Motor neuron (in vitro differentiated cells): ENCODE measurements around the gene CHST8. TPM values are rescaled to one million over a fixed set of nuclear protein-coding genes. Genes with fewer than 3 reads are reported as not detected.

Experiments used
- ATAC-seq, 8 experiments: fragments of 200-7000 bp; cut with Tn5 transposase; replicated peaks in 6 of 8; 2 replicates each; pipeline ENCODE4 v1.8.0; 2021; ENCODE audit warnings: mild to moderate bottlenecking in 8 of 8, moderate library complexity in 8 of 8
- H3K27ac ChIP-seq, 2 donors: fragments of 250-450 bp; sonication (Bioruptor Pico); 2 replicates each; pipeline ENCODE4 v1.9.0; 2021; ENCODE audit warnings: antibody characterized with exemption in 2 of 2, mild to moderate bottlenecking in 2 of 2, moderate library complexity in 1 of 2
- H3K4me1 ChIP-seq, 2 donors: fragments of 250-450 bp; sonication (Bioruptor Pico); replicated peaks in 1 of 2; 2 replicates each; pipeline ENCODE4 v1.6.1; 2021; ENCODE audit warnings: antibody characterized with exemption in 2 of 2, mild to moderate bottlenecking in 2 of 2, moderate library complexity in 1 of 2
- H3K4me3 ChIP-seq, 5 donors: fragments of 250-450 bp; sonication (Bioruptor Pico); 2 replicates each; pipeline ENCODE4 v1.9.0; 2021; ENCODE audit warnings: antibody characterized with exemption in 5 of 5, mild to moderate bottlenecking in 5 of 5, moderate library complexity in 4 of 5
- WGBS, 10 experiments: fragments of 450-650 bp; shearing (Covaris generic); methylation state at CpG; one replicate each; pipeline ENCODE4 v1.0.0; 2022; 5-methylcytosine and 5-hydroxymethylcytosine counted together
- in situ Hi-C, 9 experiments: fragments of 400-800 bp; cut with MboI; loops; one replicate each; pipeline ENCODE4 v1.15.0; 2021; ENCODE audit warnings: low sequenced_read_pairs in 9 of 9, low pct_unique_long_range_greater_than_20kb in 2 of 9; ENCODE audit not compliant: unreplicated experiment in 9 of 9
- total RNA-seq, 8 experiments: library from RNA; unstranded; fragments of 300-600 nt; gene quantifications; 2 replicates each; pipeline versions ENCODE4 v1.2.3 to v1.2.4, GENCODE V29; 2022

The CHST8 gene
- total RNA-seq, 8 experiments from 2014 or later = 0.84 to 17.0 (median 11.5) TPM

- WGBS, 10 experiments = 0 to 40% (median 25%) methylated on average over 1 to 8 of the region's 10 CpGs; no CpG with 5 or more reads in 3 of the 10 experiments
- peak overlapping the region in 2 of 5 donors; percentile 2 to 7 for H3K4me3 ChIP-seq
- in situ Hi-C loops = no loop called here
- peak in 6 of 8 experiments; percentile 5 to 69 (median 62) for ATAC-seq
- H3K4me1 ChIP-seq = peaks cover 7 to 24% of the 10 kb centered on the region in 2 donors
- peak overlapping the region; percentile 80 to 88 for H3K27ac ChIP-seq
Measured at GRCh38 chr19:33819506-33819879, 197.7 kb downstream of the CHST8 start.

GRCh38 chr19:33819880-33820781, 198.4 kb downstream of the CHST8 start:
- peak; percentile 66 to 85 (median 82) for ATAC-seq
- H3K4me3 ChIP-seq = peak overlapping the region in 2 of 5 donors; percentile 2 to 7
- WGBS, 10 experiments = 0 to 35% (median 3%) methylated on average over 1 to 14 of the region's 61 CpGs; no CpG with 5 or more reads in 4 of the 10 experiments
- in situ Hi-C loops = no loop called here
- H3K27ac ChIP-seq = peak overlapping the region; percentile 80 to 88
- peaks cover 7 to 24% of the 10 kb centered on the region in 2 donors for H3K4me1 ChIP-seq

GRCh38 chr19:33821871-33822270, 200.1 kb downstream of the CHST8 start:
- Histone ChIP-seq H3K27ac (no peak overlapping the region), H3K4me1 (peaks cover 7 to 24% of the 10 kb centered on the region in 2 donors), H3K4me3 (no peak overlapping the region)
- WGBS, 10 experiments = 0 to 100% (median 71%) methylated on average over 1 to 2 of the region's 2 CpGs; no CpG with 5 or more reads in 1 of the 10 experiments
- in situ Hi-C loops = no loop called here
- ATAC-seq = no peak

Other genes with a start within 250 kb of the CHST8 start
- 100 to 1,000 TPM in 1 of 8 experiments, 10 to 100 TPM in 7; 14.5 to 104 (median 49.9) TPM for gene CEBPG, start 248.2 kb upstream of the CHST8 start, total RNA-seq
- gene PEPD, start 100.2 kb upstream of the CHST8 start, total RNA-seq = 100 to 1,000 TPM in 1 of 8 experiments, 10 to 100 TPM in 7; 15.1 to 113 (median 40.7) TPM
- 10 to 100 TPM; 15.2 to 39.0 (median 34.2) TPM for gene KCTD15, start 174.9 kb downstream of the CHST8 start, total RNA-seq